IMR-90 (cell line): ENCODE data around the gene GAB1. TPM values are rescaled to one million over a fixed set of nuclear protein-coding genes. Genes with fewer than 3 reads are reported as not detected.

Source experiments
- ATAC-seq: fragments of 200-7000 bp; cut with Tn5 transposase; 2 replicates; pipeline ENCODE4 v1.9.1; 2020; ENCODE audit warnings: low read depth, mild to moderate bottlenecking, moderate library complexity
- BruUV-seq: library from RNA; stranded (reverse); fragments of 400-500 nt; replicated peaks from 2 replicates; lab custom pipeline; 2021; lab: Mats Ljungman, UMichigan
- CTCF ChIA-PET: fragments of 300-600 bp; formaldehyde crosslinking; extraction: SDS; loops from one replicate; lab custom pipeline; 2021; ENCODE audit warnings: antibody characterized with exemption; lab: Yijun Ruan, JAX
- POLR2A ChIA-PET: fragments of 300-600 bp; sonication (Branson Sonifier 250); formaldehyde crosslinking; loops from one replicate; lab custom pipeline; 2022; ENCODE audit warnings: antibody characterized with exemption; ENCODE audit not compliant: unreplicated experiment; lab: Charles Lee
- DNase-seq: peaks from one replicate; pipeline ENCODE4 v3.0.0; 2013
- H2AFZ ChIP-seq: replicated peaks from 2 replicates; pipeline ENCODE3; 2013; ENCODE audit warnings: low read length, mild to moderate bottlenecking; ENCODE audit not compliant: poor library complexity
- H2AK5ac ChIP-seq: 2 replicates; pipeline ENCODE4 v1.6.1; 2013; ENCODE audit warnings: low read depth, low read length, inconsistent platforms
- H2AK9ac ChIP-seq: replicated peaks from 2 replicates; pipeline ENCODE3; 2013; ENCODE audit warnings: mild to moderate bottlenecking, low read depth, low read length, moderate library complexity; ENCODE audit not compliant: poor library complexity
- H2BK120ac ChIP-seq: 2 replicates; pipeline ENCODE4 v1.6.1; 2013; ENCODE audit warnings: low read depth, low read length, inconsistent platforms
- H2BK15ac ChIP-seq: 3 replicates; pipeline ENCODE4 v1.6.1; 2013; ENCODE audit warnings: low read depth, low read length, inconsistent platforms
- H2BK20ac ChIP-seq: 2 replicates; pipeline ENCODE4 v1.6.1; 2013; ENCODE audit warnings: low read depth, mild to moderate bottlenecking, inconsistent platforms, low read length, moderate library complexity
- H2BK5ac ChIP-seq: 2 replicates; pipeline ENCODE4 v1.6.1; 2013; ENCODE audit warnings: mild to moderate bottlenecking, low read depth, low read length, inconsistent platforms; ENCODE audit not compliant: poor library complexity, severe bottlenecking
- H3K14ac ChIP-seq: replicated peaks from 2 replicates; pipeline ENCODE4 v1.6.1; 2013; ENCODE audit warnings: low read depth, low read length, inconsistent platforms
- H3K18ac ChIP-seq: 2 replicates; pipeline ENCODE4 v1.6.1; 2013; ENCODE audit warnings: low read depth, low read length, control low read depth
- H3K23ac ChIP-seq: 2 replicates; pipeline ENCODE4 v1.6.1; 2013; ENCODE audit warnings: low read depth, low read length, inconsistent platforms
- H3K27ac ChIP-seq: 2 replicates; pipeline ENCODE4 v1.5.1; 2013; ENCODE audit warnings: mild to moderate bottlenecking, control low read depth, low read length; ENCODE audit not compliant: insufficient read depth
- H3K27me3 ChIP-seq: 2 replicates; pipeline ENCODE4 v1.6.1; 2013; ENCODE audit warnings: low read length; ENCODE audit not compliant: control insufficient read depth, insufficient read depth
- H3K36me3 ChIP-seq: 2 replicates; pipeline ENCODE4 v1.6.1; 2013; ENCODE audit warnings: low read length, mixed read lengths; ENCODE audit not compliant: control insufficient read depth, insufficient read depth
- H3K4ac ChIP-seq: 2 replicates; pipeline ENCODE4 v1.6.1; 2013; ENCODE audit warnings: low read depth, low read length, inconsistent platforms
- H3K4me1 ChIP-seq: 2 replicates; pipeline ENCODE4 v1.6.1; 2013; ENCODE audit warnings: low read length, mixed read lengths; ENCODE audit not compliant: control insufficient read depth, insufficient read depth
- H3K4me2 ChIP-seq: 2 replicates; pipeline ENCODE4 v1.6.1; 2013; ENCODE audit warnings: low read depth, mild to moderate bottlenecking, control low read depth, low read length, moderate library complexity
- H3K4me3 ChIP-seq: 2 replicates; pipeline ENCODE4 v1.5.1; 2013; ENCODE audit warnings: low read depth, mild to moderate bottlenecking, control low read depth, low read length, moderate library complexity; ENCODE audit not compliant: insufficient read depth
- H3K56ac ChIP-seq: 2 replicates; pipeline ENCODE4 v1.6.1; 2013; ENCODE audit warnings: low read length, inconsistent platforms; ENCODE audit not compliant: insufficient read depth; ENCODE audit errors: extremely low read depth
- H3K79me1 ChIP-seq, 2 experiments: 2 replicates each; pipeline ENCODE4 v1.6.1; 2013; ENCODE audit warnings: low read length in 2 of 2, inconsistent platforms in 1 of 2, low read depth in 1 of 2
- H3K9ac ChIP-seq: 2 replicates; pipeline ENCODE4 v1.6.1; 2013; ENCODE audit warnings: low read depth, low read length, control low read depth
- H3K9me1 ChIP-seq: 2 replicates; pipeline ENCODE4 v1.6.1; 2013; ENCODE audit warnings: low read length, inconsistent platforms; ENCODE audit not compliant: insufficient read depth
- H3K9me3 ChIP-seq: 2 replicates; pipeline ENCODE4 v1.6.1; 2013; ENCODE audit warnings: low read length; ENCODE audit not compliant: control insufficient read depth, insufficient read depth
- H4K20me1 ChIP-seq: 2 replicates; pipeline ENCODE4 v1.6.1; 2013; ENCODE audit warnings: low read length, inconsistent platforms; ENCODE audit not compliant: insufficient read depth
- H4K5ac ChIP-seq: 2 replicates; pipeline ENCODE4 v1.6.1; 2013; ENCODE audit warnings: mild to moderate bottlenecking, low read depth, low read length, control low read depth
- H4K8ac ChIP-seq, 2 experiments: 2 replicates each; pipeline ENCODE4 v1.6.1; 2013; ENCODE audit warnings: low read depth in 2 of 2, low read length in 2 of 2, control low read depth in 1 of 2, inconsistent platforms in 1 of 2
- H4K91ac ChIP-seq: 2 replicates; pipeline ENCODE4 v1.6.1; 2013; ENCODE audit warnings: low read depth, low read length, inconsistent platforms; ENCODE audit not compliant: insufficient read depth
- CEBPB ChIP-seq: IDR thresholded peaks from 2 replicates; pipeline ENCODE4 v1.6.1; 2012; ENCODE audit warnings: low read depth, low read length, improper control_type of control experiment
- CHD1 ChIP-seq: IDR thresholded peaks from 2 replicates; pipeline ENCODE4 v1.6.1; 2012; ENCODE audit warnings: low read depth, low read length, improper control_type of control experiment
- MXI1 ChIP-seq: IDR thresholded peaks from 2 replicates; pipeline ENCODE4 v1.6.1; 2012; ENCODE audit warnings: low read depth, mild to moderate bottlenecking, low read length, moderate library complexity, borderline replicate concordance
- POLR2A ChIP-seq: IDR thresholded peaks from 2 replicates; pipeline ENCODE4 v1.6.1; 2012; ENCODE audit warnings: mild to moderate bottlenecking, low read depth, low read length
- RAD21 ChIP-seq: IDR thresholded peaks from 2 replicates; pipeline ENCODE4 v1.6.1; 2012; ENCODE audit warnings: low read length, improper control_type of control experiment
- WGBS, 2 experiments: methylation state at CpG; one replicate each; pipeline versions ENCODE4 v1.1.5 to v1.1.7; 2013; ENCODE audit warnings: missing lambda C conversion rate in 2 of 2; ENCODE audit not compliant: insufficient read length in 1 of 2; ENCODE audit errors: extremely low coverage in 2 of 2; 5-methylcytosine and 5-hydroxymethylcytosine counted together
- dilution Hi-C: fragments of 300-500 bp; cut with HindIII; formaldehyde crosslinking; loops from one replicate; pipeline ENCODE4 v1.14.3; 2018; ENCODE audit warnings: low sequenced_read_pairs; ENCODE audit not compliant: unreplicated experiment
- in situ Hi-C: fragments of 300-500 bp; cut with MboI; formaldehyde crosslinking; loops from 3 replicates; pipeline ENCODE4 v1.14.3; 2019; ENCODE audit warnings: low sequenced_read_pairs, inconsistent platforms, mixed read lengths
- intact Hi-C: fragments of 100-400 bp; cut with micrococcal nuclease; formaldehyde crosslinking; loops from 2 replicates; pipeline ENCODE4 v1.10.0; 2022
- polyA plus RNA-seq, 3 experiments: library from polyadenylated mRNA; depleted of rRNA; stranded (reverse); fragments of >200 nt; gene quantifications; 2 replicates each; pipeline ENCODE4 v1.2.3, GENCODE V29; 2012; ENCODE audit warnings: low replicate concordance in 1 of 3
- total RNA-seq: library from RNA; depleted of rRNA; stranded (reverse); fragments of >200 nt; gene quantifications from 2 replicates; pipeline ENCODE4 v1.2.3, GENCODE V29; 2012
- TF ChIP-seq, protein P1 (sequence below): conservative IDR thresholded peaks from 2 replicates; pipeline ENCODE4 v1.5.1; 2012; ENCODE audit warnings: mild to moderate bottlenecking, low read depth, low read length, improper control_type of control experiment

Gene GAB1
- total and polyA plus RNA-seq, 2 of the 4 experiments (the other 2 are of a cell fraction) = 2.8 to 12.0 TPM

DNA sequence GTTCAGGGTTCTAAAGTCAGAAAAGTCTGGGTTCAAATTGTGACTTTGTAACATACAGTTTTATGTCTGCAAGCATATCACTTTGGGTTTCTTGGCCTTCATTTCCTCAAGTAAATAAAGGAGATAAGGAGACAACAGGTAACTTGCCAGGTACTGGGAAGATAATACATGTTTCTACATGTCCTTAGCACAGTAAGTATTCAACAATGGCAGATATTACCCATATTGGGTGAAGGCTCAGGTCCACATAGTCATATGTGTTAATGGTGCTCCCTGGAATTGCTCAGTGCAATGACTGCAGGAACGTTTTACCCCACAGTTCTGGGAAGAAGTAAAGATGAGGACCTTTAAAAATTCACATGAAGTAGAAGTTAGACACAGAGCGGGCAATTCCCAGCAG lies 35.8 kb upstream of the GAB1 start:
- Histone ChIP-seq H2BK120ac (no peak overlapping the region), H2AK9ac (no peak overlapping the region), H4K5ac (no peak overlapping the region), H3K9ac (no peak overlapping the region), H3K4me1 (peaks cover 1% of the 10 kb centered on the region; the same call in 1 of the 2 replicates), H4K8ac (no peak overlapping the region), H3K4me3 (no peak overlapping the region), H3K56ac (no peak overlapping the region), H2BK15ac (no peak overlapping the region), H3K4ac (no peak overlapping the region), H4K20me1 (no peaks in the 10 kb centered on the region), H2AFZ (no peak overlapping the region), H2BK5ac (no peak overlapping the region), H3K36me3 (no peaks in the 10 kb centered on the region), H3K23ac (no peak overlapping the region), H3K4me2 (no peak overlapping the region), H3K9me3 (no peaks in the 10 kb centered on the region), H3K14ac (no peak overlapping the region), H3K27ac (no peak overlapping the region), H3K18ac (no peak overlapping the region), H2BK20ac (no peak overlapping the region), H3K9me1 (no peaks in the 10 kb centered on the region; the same call in 1 of the 2 replicates), H3K79me1 (no peaks in the 10 kb centered on the region), H2AK5ac (no peak overlapping the region), H4K91ac (no peak overlapping the region), H3K27me3 (no peaks in the 10 kb centered on the region)
- CTCF ChIA-PET = interaction anchor here (0.6 kb wide), 1 partner anchor 29 kb away, joined by 4 read pairs; no protein-coding TSS in a partner anchor
- dilution Hi-C loops (no loop called here), intact Hi-C loops (no loop called here), in situ Hi-C loops (no loop called here)
- POLR2A ChIA-PET = no interaction called here
- TF ChIP-seq, protein P1, sequence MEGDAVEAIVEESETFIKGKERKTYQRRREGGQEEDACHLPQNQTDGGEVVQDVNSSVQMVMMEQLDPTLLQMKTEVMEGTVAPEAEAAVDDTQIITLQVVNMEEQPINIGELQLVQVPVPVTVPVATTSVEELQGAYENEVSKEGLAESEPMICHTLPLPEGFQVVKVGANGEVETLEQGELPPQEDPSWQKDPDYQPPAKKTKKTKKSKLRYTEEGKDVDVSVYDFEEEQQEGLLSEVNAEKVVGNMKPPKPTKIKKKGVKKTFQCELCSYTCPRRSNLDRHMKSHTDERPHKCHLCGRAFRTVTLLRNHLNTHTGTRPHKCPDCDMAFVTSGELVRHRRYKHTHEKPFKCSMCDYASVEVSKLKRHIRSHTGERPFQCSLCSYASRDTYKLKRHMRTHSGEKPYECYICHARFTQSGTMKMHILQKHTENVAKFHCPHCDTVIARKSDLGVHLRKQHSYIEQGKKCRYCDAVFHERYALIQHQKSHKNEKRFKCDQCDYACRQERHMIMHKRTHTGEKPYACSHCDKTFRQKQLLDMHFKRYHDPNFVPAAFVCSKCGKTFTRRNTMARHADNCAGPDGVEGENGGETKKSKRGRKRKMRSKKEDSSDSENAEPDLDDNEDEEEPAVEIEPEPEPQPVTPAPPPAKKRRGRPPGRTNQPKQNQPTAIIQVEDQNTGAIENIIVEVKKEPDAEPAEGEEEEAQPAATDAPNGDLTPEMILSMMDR = no peak
- TF ChIP-seq CEBPB (no peak), CHD1 (no peak), MXI1 (no peak), POLR2A (no peak), RAD21 (no peak)
- no TSS peak for BruUV-seq
- ATAC-seq = no peak
- no peak for DNase-seq
- no CpG with 5 or more reads among the region's 2 CpGs for WGBS, 2 experiments
